SH-SY5Y (cell line): Measurements from ENCODE around the gene CAMSAP1.

ENCODE experiments used
- GATA2 ChIP-seq: IDR thresholded peaks from 2 replicates; pipeline ENCODE4 v1.6.1; 2011; ENCODE audit warnings: mild to moderate bottlenecking, low read depth, low read length
- GATA3 ChIP-seq: IDR thresholded peaks from 2 replicates; pipeline ENCODE4 v1.6.1; 2011; ENCODE audit warnings: low read depth, mild to moderate bottlenecking, low read length, moderate library complexity

- TF ChIP-seq GATA3 (no peak), GATA2 (no peak)
These were observed 67.8 kb downstream of the CAMSAP1 start for GRCh38 chr9:135839516-135839915.
